ENCODE results near the gene EIF4G3. TPM values are rescaled to one million over a fixed set of nuclear protein-coding genes. Genes with fewer than 3 reads are reported as not detected.

Gene EIF4G3
- total and polyA plus RNA-seq, 2 donors (not counting 1 experiment from before 2014, with no cell fraction given), result 53.5 to 67.0 TPM

DNA sequence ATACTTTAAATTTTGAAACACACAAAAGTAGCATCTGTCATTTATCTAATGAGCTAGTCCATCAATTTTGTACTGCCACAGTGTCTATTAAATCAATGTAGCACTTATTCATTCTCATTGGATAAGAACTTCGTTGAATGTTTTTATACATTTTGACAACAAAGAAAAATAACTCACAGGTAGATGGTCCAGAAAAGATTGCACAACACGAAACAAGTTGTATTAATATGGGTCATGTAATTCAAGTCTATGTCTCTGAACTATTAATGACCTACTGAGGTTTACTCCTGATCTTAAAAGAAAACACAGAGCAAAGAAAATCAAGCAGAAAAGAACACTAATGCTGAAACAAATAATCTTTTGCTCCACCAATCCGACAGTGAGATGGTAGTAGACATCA, 404.9 kb downstream of the EIF4G3 start:
- H3K27ac ChIP-seq (ENCODE audit: insufficient read depth, low read length), result no peak overlapping the region
- H3K36me3 ChIP-seq (ENCODE audit: control insufficient read depth, insufficient read depth, low read length), result peaks cover 22% of the 10 kb centered on the region
- peaks cover 18% of the 10 kb centered on the region for H3K79me2 ChIP-seq (ENCODE audit: control insufficient read depth, insufficient read depth, low read length)
- H3K4me1 ChIP-seq (ENCODE audit: control insufficient read depth, extremely low read depth, insufficient read depth, low read length), result no peaks in the 10 kb centered on the region
- H3K27me3 ChIP-seq (ENCODE audit: control insufficient read depth, insufficient read depth, low read length), result no peaks in the 10 kb centered on the region
- no peak overlapping the region for H3K4me3 ChIP-seq (replicated peaks in 1 of 4; ENCODE audit: control extremely low read depth in 1 of 4, insufficient read depth in 1 of 4, low read depth in 3 of 4, low read length in 4 of 4)
- H2AFZ ChIP-seq (ENCODE audit: low read length), result no peak overlapping the region
- no peak for DNase-seq (ENCODE audit: low read depth in 2 of 2)
- H4K20me1 ChIP-seq (ENCODE audit: control insufficient read depth, extremely low read depth, insufficient read depth, low read length), result no peaks in the 10 kb centered on the region
- no peaks in the 10 kb centered on the region for H3K9me3 ChIP-seq (ENCODE audit: control insufficient read depth, insufficient read depth, low read depth, low read length)
- TF ChIP-seq, protein P1, sequence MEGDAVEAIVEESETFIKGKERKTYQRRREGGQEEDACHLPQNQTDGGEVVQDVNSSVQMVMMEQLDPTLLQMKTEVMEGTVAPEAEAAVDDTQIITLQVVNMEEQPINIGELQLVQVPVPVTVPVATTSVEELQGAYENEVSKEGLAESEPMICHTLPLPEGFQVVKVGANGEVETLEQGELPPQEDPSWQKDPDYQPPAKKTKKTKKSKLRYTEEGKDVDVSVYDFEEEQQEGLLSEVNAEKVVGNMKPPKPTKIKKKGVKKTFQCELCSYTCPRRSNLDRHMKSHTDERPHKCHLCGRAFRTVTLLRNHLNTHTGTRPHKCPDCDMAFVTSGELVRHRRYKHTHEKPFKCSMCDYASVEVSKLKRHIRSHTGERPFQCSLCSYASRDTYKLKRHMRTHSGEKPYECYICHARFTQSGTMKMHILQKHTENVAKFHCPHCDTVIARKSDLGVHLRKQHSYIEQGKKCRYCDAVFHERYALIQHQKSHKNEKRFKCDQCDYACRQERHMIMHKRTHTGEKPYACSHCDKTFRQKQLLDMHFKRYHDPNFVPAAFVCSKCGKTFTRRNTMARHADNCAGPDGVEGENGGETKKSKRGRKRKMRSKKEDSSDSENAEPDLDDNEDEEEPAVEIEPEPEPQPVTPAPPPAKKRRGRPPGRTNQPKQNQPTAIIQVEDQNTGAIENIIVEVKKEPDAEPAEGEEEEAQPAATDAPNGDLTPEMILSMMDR (conservative IDR thresholded peaks at IDR 0.05 in 1 of 2, IDR thresholded peaks at IDR 0.05 in 1 of 2; ENCODE audit: low read depth in 1 of 2, low read length in 2 of 2), result no peak
- TF ChIP-seq EZH2 (IDR thresholded peaks at IDR 0.05; ENCODE audit: low read length, missing control alignments), result no peak
- no peak overlapping the region for H3K4me2 ChIP-seq (ENCODE audit: extremely low read depth, insufficient read depth, low read length)
- no peak overlapping the region for H3K9ac ChIP-seq (ENCODE audit: insufficient read depth, low read length)

DNA sequence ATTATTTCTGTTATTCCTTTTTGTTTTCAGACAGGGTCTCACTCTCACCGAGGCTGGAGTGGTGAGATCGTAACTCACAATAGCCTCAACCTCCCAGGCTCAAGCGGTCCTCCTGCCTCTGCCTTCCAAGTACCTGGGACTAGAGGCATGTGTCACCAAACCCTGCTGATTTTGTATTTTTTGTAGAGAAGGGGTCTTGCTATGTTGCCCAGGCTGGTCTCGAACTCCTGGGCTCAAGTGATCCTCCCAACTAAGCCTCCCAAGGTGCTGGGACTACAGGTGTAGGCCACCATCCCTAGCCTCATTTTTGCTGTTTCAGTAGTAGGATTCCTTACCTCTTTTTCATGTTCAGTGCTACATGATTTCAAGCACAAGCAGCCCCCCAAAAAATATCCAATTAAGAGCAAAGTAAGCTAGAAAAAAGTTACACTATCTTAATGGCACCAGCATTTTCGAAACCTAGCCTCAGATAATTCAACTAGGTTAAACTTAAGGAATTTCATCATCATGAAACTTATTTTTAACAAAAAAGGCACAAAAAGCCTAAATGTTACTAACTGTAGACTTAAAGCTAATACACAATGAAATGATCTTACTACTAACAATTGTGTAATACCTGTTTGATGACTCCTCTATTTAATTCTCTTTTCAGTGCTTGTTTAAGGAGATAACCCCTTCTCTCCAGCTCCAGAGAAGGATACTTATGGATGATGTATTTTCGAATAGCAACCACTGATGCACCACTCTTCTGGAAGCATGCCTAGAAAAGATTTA, 406.2 kb downstream of the EIF4G3 start:
- Histone ChIP-seq H3K4me2 (ENCODE audit: extremely low read depth, insufficient read depth, low read length) (no peak overlapping the region), H3K36me3 (ENCODE audit: control insufficient read depth, insufficient read depth, low read length) (peaks cover 22% of the 10 kb centered on the region), H3K4me1 (ENCODE audit: control insufficient read depth, extremely low read depth, insufficient read depth, low read length) (no peaks in the 10 kb centered on the region), H3K9me3 (ENCODE audit: control insufficient read depth, insufficient read depth, low read depth, low read length) (no peaks in the 10 kb centered on the region), H3K9ac (ENCODE audit: insufficient read depth, low read length) (no peak overlapping the region), H3K27me3 (ENCODE audit: control insufficient read depth, insufficient read depth, low read length) (no peaks in the 10 kb centered on the region), H3K27ac (ENCODE audit: insufficient read depth, low read length) (no peak overlapping the region), H3K4me3 (replicated peaks in 1 of 4; ENCODE audit: control extremely low read depth in 1 of 4, insufficient read depth in 1 of 4, low read depth in 3 of 4, low read length in 4 of 4) (no peak overlapping the region), H2AFZ (ENCODE audit: low read length) (no peak overlapping the region), H4K20me1 (ENCODE audit: control insufficient read depth, extremely low read depth, insufficient read depth, low read length) (no peaks in the 10 kb centered on the region), H3K79me2 (ENCODE audit: control insufficient read depth, insufficient read depth, low read length) (peaks cover 10% of the 10 kb centered on the region)
- TF ChIP-seq, protein P1 (conservative IDR thresholded peaks at IDR 0.05 in 1 of 2, IDR thresholded peaks at IDR 0.05 in 1 of 2; ENCODE audit: low read depth in 1 of 2, low read length in 2 of 2), result no peak
- no peak for TF ChIP-seq EZH2 (IDR thresholded peaks at IDR 0.05; ENCODE audit: low read length, missing control alignments)
- DNase-seq (ENCODE audit: low read depth in 2 of 2), result no peak

GRCh38 chr1:20767271-20767670, 409.4 kb downstream of the EIF4G3 start:
- TF ChIP-seq, protein P1 (conservative IDR thresholded peaks at IDR 0.05 in 1 of 2, IDR thresholded peaks at IDR 0.05 in 1 of 2; ENCODE audit: low read depth in 1 of 2, low read length in 2 of 2), result no peak
- no peak for TF ChIP-seq EZH2 (IDR thresholded peaks at IDR 0.05; ENCODE audit: low read length, missing control alignments)
- H3K27ac ChIP-seq (ENCODE audit: insufficient read depth, low read length), result no peak overlapping the region
- no peak overlapping the region for H3K4me3 ChIP-seq (replicated peaks in 1 of 4; ENCODE audit: control extremely low read depth in 1 of 4, insufficient read depth in 1 of 4, low read depth in 3 of 4, low read length in 4 of 4)
- no peak overlapping the region for H3K9ac ChIP-seq (ENCODE audit: insufficient read depth, low read length)
- no peak for DNase-seq (ENCODE audit: low read depth in 2 of 2)
- H3K4me2 ChIP-seq (ENCODE audit: extremely low read depth, insufficient read depth, low read length), result no peak overlapping the region
- H3K9me3 ChIP-seq (ENCODE audit: control insufficient read depth, insufficient read depth, low read depth, low read length), result no peaks in the 10 kb centered on the region
- no peaks in the 10 kb centered on the region for H3K4me1 ChIP-seq (ENCODE audit: control insufficient read depth, extremely low read depth, insufficient read depth, low read length)
- no peaks in the 10 kb centered on the region for H3K79me2 ChIP-seq (ENCODE audit: control insufficient read depth, insufficient read depth, low read length)
- peaks cover 22% of the 10 kb centered on the region for H3K36me3 ChIP-seq (ENCODE audit: control insufficient read depth, insufficient read depth, low read length)
- H3K27me3 ChIP-seq (ENCODE audit: control insufficient read depth, insufficient read depth, low read length), result no peaks in the 10 kb centered on the region
- no peak overlapping the region for H2AFZ ChIP-seq (ENCODE audit: low read length)
- no peaks in the 10 kb centered on the region for H4K20me1 ChIP-seq (ENCODE audit: control insufficient read depth, extremely low read depth, insufficient read depth, low read length)
